SK-N-SH (cell line): Measurements from ENCODE around the gene COL1A2. TPM values are rescaled to one million over a fixed set of nuclear protein-coding genes. Genes with fewer than 3 reads are reported as not detected.
A peak's percentile ranks its signal among the peaks of the same experiment; 100 is the strongest.

Experiments used
- CTCF ChIA-PET: fragments of 300-600, 350-600 bp; formaldehyde crosslinking; extraction: SDS; loops from one replicate; lab custom pipeline; 2021; lab: Yijun Ruan, JAX
- POLR2A ChIA-PET: fragments of 350-600 bp; sonication (Branson Sonifier 250); formaldehyde crosslinking; extraction: SDS; loops from one replicate; lab custom pipeline; 2020; ENCODE audit warnings: antibody characterized with exemption, inconsistent platforms; lab: Yijun Ruan, JAX
- DNase-seq: peaks from one replicate; pipeline ENCODE4 v3.0.0; 2012
- H2AFZ ChIP-seq: fragments of 200-600 bp; sonication (generic); 2 replicates; pipeline ENCODE4 v1.8.1; 2016; ENCODE audit warnings: antibody characterized with exemption, mild to moderate bottlenecking, low read depth
- H3F3A ChIP-seq: fragments of 200-600 bp; sonication (generic); replicated peaks from 2 replicates; pipeline ENCODE3; 2016; ENCODE audit warnings: antibody characterized with exemption, mild to moderate bottlenecking; ENCODE audit not compliant: insufficient read depth
- H3K27ac ChIP-seq, 2 experiments: fragments of 200-500 bp in 1 of 2; fragments of 200-600 bp in 1 of 2; sonication (Bioruptor generic) in 1 of 2; sonication (generic), shearing (Covaris generic) in 1 of 2; 2 replicates each; pipeline versions ENCODE4 v1.5.1 to v1.6.1; 2014 to 2016; ENCODE audit warnings: low read depth in 2 of 2, inconsistent platforms in 1 of 2, low read length in 1 of 2, mild to moderate bottlenecking in 1 of 2, mixed read lengths in 1 of 2
- H3K27me3 ChIP-seq: fragments of 200-600 bp; sonication (generic), shearing (Covaris generic); 2 replicates; pipeline ENCODE4 v1.6.1; 2016; ENCODE audit warnings: mixed run types; ENCODE audit not compliant: insufficient read depth
- H3K36me3 ChIP-seq, 2 experiments: fragments of 200-500 bp in 1 of 2; fragments of 200-600 bp in 1 of 2; sonication (Bioruptor generic) in 1 of 2; sonication (generic) in 1 of 2; replicated peaks in 1 of 2; 2 replicates each; pipeline versions ENCODE3 to v1.5.1; 2014 to 2016; ENCODE audit warnings: low read length in 1 of 2, mild to moderate bottlenecking in 1 of 2; ENCODE audit not compliant: insufficient read depth in 2 of 2, control insufficient read depth in 1 of 2
- H3K4me1 ChIP-seq, 2 experiments: fragments of 200-500 bp in 1 of 2; fragments of 200-600 bp in 1 of 2; sonication (Bioruptor generic) in 1 of 2; sonication (generic), shearing (Covaris generic) in 1 of 2; 2 replicates each; pipeline versions ENCODE4 v1.5.1 to v1.6.1; 2014 to 2016; ENCODE audit warnings: low read depth in 1 of 2, low read length in 1 of 2, mixed run types in 1 of 2; ENCODE audit not compliant: insufficient read depth in 2 of 2, control insufficient read depth in 1 of 2
- H3K4me2 ChIP-seq: fragments of 200-600 bp; sonication (generic), shearing (Covaris generic); 2 replicates; pipeline ENCODE4 v1.6.1; 2017; ENCODE audit warnings: mixed run types
- H3K4me3 ChIP-seq, 2 experiments: fragments of 200-500 bp in 1 of 2; fragments of 200-600 bp in 1 of 2; sonication (Bioruptor generic) in 1 of 2; sonication (generic), shearing (Covaris generic) in 1 of 2; 2 replicates each; pipeline versions ENCODE4 v1.5.1 to v1.8.1; 2014 to 2016; ENCODE audit warnings: low read depth in 2 of 2, inconsistent platforms in 1 of 2, low read length in 1 of 2, mild to moderate bottlenecking in 1 of 2, mixed read lengths in 1 of 2, moderate library complexity in 1 of 2
- H3K79me2 ChIP-seq: fragments of 200-600 bp; sonication (generic); 2 replicates; pipeline ENCODE4 v1.8.1; 2017; ENCODE audit warnings: mild to moderate bottlenecking; ENCODE audit not compliant: insufficient read depth
- H3K9ac ChIP-seq: fragments of 200-600 bp; sonication (generic); 2 replicates; pipeline ENCODE4 v1.6.1; 2017; ENCODE audit warnings: mixed run types
- H3K9me2 ChIP-seq: fragments of 200-600 bp; sonication (generic); 2 replicates; pipeline ENCODE4 v1.6.1; 2017; ENCODE audit warnings: mixed run types
- H3K9me3 ChIP-seq: fragments of 200-600 bp; sonication (generic); 2 replicates; pipeline ENCODE4 v1.6.1; 2017; ENCODE audit warnings: mixed run types, mild to moderate bottlenecking, moderate library complexity
- H4K20me1 ChIP-seq: fragments of 200-600 bp; sonication (generic); 2 replicates; pipeline ENCODE4 v1.6.1; 2017; ENCODE audit warnings: mild to moderate bottlenecking, mixed run types; ENCODE audit not compliant: insufficient read depth
- CHD2 ChIP-seq: fragments of 150-350 bp; IDR thresholded peaks from 2 replicates; pipeline ENCODE4 v1.6.1; 2018; ENCODE audit warnings: low read length; ENCODE audit not compliant: partially characterized antibody
- CTCF ChIP-seq: fragments of 200-600 bp; sonication (generic); IDR thresholded peaks from 2 replicates; pipeline ENCODE4 v1.6.1; 2017; ENCODE audit warnings: antibody characterized with exemption, mild to moderate bottlenecking, moderate library complexity
- ELF1 ChIP-seq: IDR thresholded peaks from 2 replicates; pipeline ENCODE4 v1.4.0; 2012
- EP300 ChIP-seq, 2 experiments: IDR thresholded peaks; 2 replicates each; pipeline versions ENCODE4 v1.4.0 to v1.6.1; 2012; ENCODE audit warnings: borderline replicate concordance in 1 of 2, low read depth in 1 of 2, low read length in 1 of 2
- FOSL2 ChIP-seq: IDR thresholded peaks from 2 replicates; pipeline ENCODE4 v1.4.0; 2012; ENCODE audit warnings: low read depth, mild to moderate bottlenecking, moderate library complexity, borderline replicate concordance
- FOXJ3 ChIP-seq: sonication (generic); formaldehyde crosslinking; IDR thresholded peaks from 2 replicates; pipeline ENCODE4 v1.5.1; 2020; ENCODE audit warnings: mild to moderate bottlenecking, missing genetic modification reagents
- FOXM1 ChIP-seq: IDR thresholded peaks from 2 replicates; pipeline ENCODE4 v1.4.0; 2012; ENCODE audit warnings: low read depth, mild to moderate bottlenecking
- GATA2 ChIP-seq: sonication (generic); formaldehyde crosslinking; IDR thresholded peaks from 2 replicates; pipeline ENCODE4 v1.5.0; 2020; ENCODE audit warnings: mild to moderate bottlenecking, missing genetic modification reagents
- JUND ChIP-seq: IDR thresholded peaks from 2 replicates; pipeline ENCODE4 v1.4.0; 2012
- MAX ChIP-seq: IDR thresholded peaks from 2 replicates; pipeline ENCODE4 v1.4.0; 2012; ENCODE audit warnings: low read depth
- MEF2A ChIP-seq: IDR thresholded peaks from 2 replicates; pipeline ENCODE4 v1.4.0; 2012; ENCODE audit warnings: low read depth, borderline replicate concordance
- NFIC ChIP-seq: IDR thresholded peaks from 2 replicates; pipeline ENCODE4 v1.4.0; 2012; ENCODE audit warnings: borderline replicate concordance
- RCOR1 ChIP-seq: fragments of 150-350 bp; IDR thresholded peaks from 2 replicates; pipeline ENCODE4 v1.6.1; 2017; ENCODE audit warnings: antibody characterized with exemption, low read length
- RFX5 ChIP-seq: IDR thresholded peaks from 2 replicates; pipeline ENCODE4 v1.6.1; 2012; ENCODE audit warnings: mild to moderate bottlenecking, improper control_type of control experiment, low read length
- RXRA ChIP-seq: IDR thresholded peaks from 2 replicates; pipeline ENCODE4 v1.4.0; 2012; ENCODE audit warnings: low read depth, mild to moderate bottlenecking, borderline replicate concordance
- TAF1 ChIP-seq: IDR thresholded peaks from 2 replicates; pipeline ENCODE4 v1.6.1; 2012; ENCODE audit warnings: low read depth, mild to moderate bottlenecking, low read length, moderate library complexity, borderline replicate concordance
- TCF12 ChIP-seq: IDR thresholded peaks from 2 replicates; pipeline ENCODE4 v1.4.0; 2012
- TEAD4 ChIP-seq: IDR thresholded peaks from 2 replicates; pipeline ENCODE4 v1.4.0; 2012; ENCODE audit warnings: mild to moderate bottlenecking, borderline replicate concordance; ENCODE audit not compliant: insufficient read depth
- YY1 ChIP-seq: IDR thresholded peaks from 2 replicates; pipeline ENCODE4 v1.4.0; 2012; ENCODE audit warnings: low read depth, mild to moderate bottlenecking
- WGBS: methylation state at CpG from one replicate; pipeline ENCODE4 v1.1.6; 2017; ENCODE audit warnings: low lambda C conversion rate; 5-methylcytosine and 5-hydroxymethylcytosine counted together
- polyA plus RNA-seq, 3 experiments: library from polyadenylated mRNA; depleted of rRNA; stranded (reverse); fragments of >200 nt; gene quantifications; 2 replicates each; pipeline ENCODE4 v1.2.3, GENCODE V29; 2012
- TF ChIP-seq, protein P1 (sequence below): IDR thresholded peaks from 2 replicates; pipeline ENCODE4; 2012
- TF ChIP-seq, protein P2 (sequence below): IDR thresholded peaks from 2 replicates; pipeline ENCODE4 v1.4.0; 2012; ENCODE audit warnings: low read depth, borderline replicate concordance
- TF ChIP-seq, protein P3 (sequence below): fragments of 150-350 bp; IDR thresholded peaks from 2 replicates; pipeline ENCODE4 v1.6.1; 2016; ENCODE audit warnings: mild to moderate bottlenecking, low read depth, low read length
- TF ChIP-seq, protein P4 (sequence below): fragments of 150-350 bp; IDR thresholded peaks from 2 replicates; pipeline ENCODE4 v1.6.1; 2017; ENCODE audit warnings: antibody characterized with exemption, low read length, low read depth, borderline replicate concordance

The COL1A2 gene
- polyA plus RNA-seq, 1 of the 3 experiments (the other 2 are of a cell fraction): 11.4 TPM

DNA sequence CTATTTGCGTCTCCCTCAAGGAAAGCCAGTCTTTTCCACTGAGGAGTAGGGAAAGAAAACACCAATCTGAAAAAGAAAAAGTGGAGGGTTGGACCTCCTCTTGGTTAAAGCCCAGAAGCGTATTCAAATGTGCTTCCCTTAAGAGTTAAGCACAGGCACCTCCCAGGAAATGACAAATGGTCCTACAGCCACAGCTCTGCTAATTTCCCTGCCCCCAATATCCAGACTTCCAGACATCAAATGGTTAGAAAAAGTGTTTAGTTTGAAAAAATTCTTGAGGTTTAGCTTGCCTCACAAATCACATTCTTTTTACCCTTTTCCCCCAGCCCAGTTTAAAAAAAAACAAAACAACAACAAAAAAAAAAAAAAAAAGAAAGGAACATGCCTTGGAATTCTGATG, 19.0 kb upstream of the COL1A2 start:
- POLR2A ChIA-PET: no interaction called here
- Histone ChIP-seq H3K4me3 (peak overlapping the region in 1 of 2 experiments; percentile 9; a peak in 1 of 4 replicates), H3K4me2 (peak overlapping the region; percentile 73), H3K36me3 (peaks cover 0 to 9% of the 10 kb centered on the region in 2 experiments), H3K9me2 (no peaks in the 10 kb centered on the region), H2AFZ (peak overlapping the region; percentile 50), H3K4me1 (peaks cover 4 to 31% of the 10 kb centered on the region in 2 experiments; a peak in 3 of 4 replicates), H3K79me2 (no peaks in the 10 kb centered on the region)
- 16% methylated on average over 2 of the region's 2 CpGs for WGBS
- DNase-seq: no peak
- TF ChIP-seq YY1 (0 out of 2 replicates have a peak, but pooled peaks have one; percentile 13), TAF1 (0 out of 2 replicates have a peak, but pooled peaks have one; percentile 14), FOSL2 (peak; percentile 66), GATA2 (CRISPR knock-in tag) (no peak), TEAD4 (peak; percentile 77), RFX5 (no peak), MEF2A (peak; percentile 65; the same call in 1 of the 2 replicates), CTCF (no peak), RCOR1 (no peak), FOXM1 (peak; percentile 90), JUND (peak; percentile 78), CHD2 (peak; percentile 32), MAX (peak; percentile 67), FOXJ3 (CRISPR knock-in tag) (no peak), ELF1 (no peak), EP300 (IDR thresholded peaks at IDR 0.05; ENCODE audit: borderline replicate concordance in 1 of 2, low read depth in 1 of 2, low read length in 1 of 2) (peak; percentile 53 to 94; a peak in 3 of 4 replicates), TCF12 (peak; percentile 81), RXRA (peak; percentile 91), NFIC (peak; percentile 77)
- TF ChIP-seq, protein P1, sequence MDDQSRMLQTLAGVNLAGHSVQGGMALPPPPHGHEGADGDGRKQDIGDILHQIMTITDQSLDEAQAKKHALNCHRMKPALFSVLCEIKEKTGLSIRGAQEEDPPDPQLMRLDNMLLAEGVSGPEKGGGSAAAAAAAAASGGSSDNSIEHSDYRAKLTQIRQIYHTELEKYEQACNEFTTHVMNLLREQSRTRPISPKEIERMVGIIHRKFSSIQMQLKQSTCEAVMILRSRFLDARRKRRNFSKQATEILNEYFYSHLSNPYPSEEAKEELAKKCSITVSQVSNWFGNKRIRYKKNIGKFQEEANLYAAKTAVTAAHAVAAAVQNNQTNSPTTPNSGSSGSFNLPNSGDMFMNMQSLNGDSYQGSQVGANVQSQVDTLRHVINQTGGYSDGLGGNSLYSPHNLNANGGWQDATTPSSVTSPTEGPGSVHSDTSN: peak; percentile 88
- TF ChIP-seq, protein P2, sequence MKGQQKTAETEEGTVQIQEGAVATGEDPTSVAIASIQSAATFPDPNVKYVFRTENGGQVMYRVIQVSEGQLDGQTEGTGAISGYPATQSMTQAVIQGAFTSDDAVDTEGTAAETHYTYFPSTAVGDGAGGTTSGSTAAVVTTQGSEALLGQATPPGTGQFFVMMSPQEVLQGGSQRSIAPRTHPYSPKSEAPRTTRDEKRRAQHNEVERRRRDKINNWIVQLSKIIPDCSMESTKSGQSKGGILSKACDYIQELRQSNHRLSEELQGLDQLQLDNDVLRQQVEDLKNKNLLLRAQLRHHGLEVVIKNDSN: 0 out of 2 replicates have a peak, but pooled peaks have one; percentile 4
- TF ChIP-seq, protein P3, sequence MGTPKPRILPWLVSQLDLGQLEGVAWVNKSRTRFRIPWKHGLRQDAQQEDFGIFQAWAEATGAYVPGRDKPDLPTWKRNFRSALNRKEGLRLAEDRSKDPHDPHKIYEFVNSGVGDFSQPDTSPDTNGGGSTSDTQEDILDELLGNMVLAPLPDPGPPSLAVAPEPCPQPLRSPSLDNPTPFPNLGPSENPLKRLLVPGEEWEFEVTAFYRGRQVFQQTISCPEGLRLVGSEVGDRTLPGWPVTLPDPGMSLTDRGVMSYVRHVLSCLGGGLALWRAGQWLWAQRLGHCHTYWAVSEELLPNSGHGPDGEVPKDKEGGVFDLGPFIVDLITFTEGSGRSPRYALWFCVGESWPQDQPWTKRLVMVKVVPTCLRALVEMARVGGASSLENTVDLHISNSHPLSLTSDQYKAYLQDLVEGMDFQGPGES: no peak
- TF ChIP-seq, protein P4, sequence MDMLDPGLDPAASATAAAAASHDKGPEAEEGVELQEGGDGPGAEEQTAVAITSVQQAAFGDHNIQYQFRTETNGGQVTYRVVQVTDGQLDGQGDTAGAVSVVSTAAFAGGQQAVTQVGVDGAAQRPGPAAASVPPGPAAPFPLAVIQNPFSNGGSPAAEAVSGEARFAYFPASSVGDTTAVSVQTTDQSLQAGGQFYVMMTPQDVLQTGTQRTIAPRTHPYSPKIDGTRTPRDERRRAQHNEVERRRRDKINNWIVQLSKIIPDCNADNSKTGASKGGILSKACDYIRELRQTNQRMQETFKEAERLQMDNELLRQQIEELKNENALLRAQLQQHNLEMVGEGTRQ: no peak
- TF ChIP-seq, all 33 proteins: peak for 15
- Histone ChIP-seq H3K9me3 (no peaks in the 10 kb centered on the region), H3F3A (peaks cover 35% of the 10 kb centered on the region), H3K27me3 (no peaks in the 10 kb centered on the region), H3K9ac (peak overlapping the region; percentile 81), H4K20me1 (no peaks in the 10 kb centered on the region), H3K27ac (peak overlapping the region; percentile 96 to 100)
- CTCF ChIA-PET: interaction anchor here (1.2 kb wide), 1 partner anchor 80 kb away, joined by 4 read pairs; no protein-coding TSS in a partner anchor
